Smooth muscle cell (in vitro differentiated cells): ENCODE measurements around the gene REL. TPM values are rescaled to one million over a fixed set of nuclear protein-coding genes. Genes with fewer than 3 reads are reported as not detected.
"Not testable (repeated sequence)": the region's sequence is repeated elsewhere in the genome, so short reads cannot be mapped to it uniquely, and the experiment has no call there.

Source experiments
- DNase-seq: peaks from one replicate; lab custom pipeline; 2025; ENCODE audit not compliant: unreplicated experiment; lab: John Stamatoyannopoulos, UW
- H2AFZ ChIP-seq: fragments of 200-600 bp; sonication (generic); 2 replicates; pipeline ENCODE4 v1.6.0; 2016; ENCODE audit warnings: antibody characterized with exemption, low read depth, mild to moderate bottlenecking
- H3F3A ChIP-seq: fragments of 200-600 bp; sonication (generic); 2 replicates; pipeline ENCODE4 v1.6.0; 2017; ENCODE audit warnings: antibody characterized with exemption, low read depth
- H3K27ac ChIP-seq: fragments of 200-600 bp; sonication (generic); 2 replicates; pipeline ENCODE4 v1.5.1; 2016; ENCODE audit warnings: low read depth, mild to moderate bottlenecking
- H3K27me3 ChIP-seq: fragments of 200-600 bp; sonication (generic); 2 replicates; pipeline ENCODE4 v1.6.1; 2016; ENCODE audit warnings: low read depth, mild to moderate bottlenecking
- H3K36me3 ChIP-seq: fragments of 200-600 bp; sonication (generic); 2 replicates; pipeline ENCODE4 v1.5.1; 2016; ENCODE audit warnings: low read depth
- H3K4me1 ChIP-seq: fragments of 200-600 bp; sonication (generic); 2 replicates; pipeline ENCODE4 v1.5.1; 2016; ENCODE audit warnings: low read depth
- H3K4me2 ChIP-seq: fragments of 200-600 bp; sonication (generic); 2 replicates; pipeline ENCODE4 v1.6.0; 2016; ENCODE audit warnings: mild to moderate bottlenecking
- H3K4me3 ChIP-seq: fragments of 200-600 bp; sonication (generic); 2 replicates; pipeline ENCODE4 v1.5.1; 2016; ENCODE audit warnings: mild to moderate bottlenecking
- H3K79me2 ChIP-seq: fragments of 200-600 bp; sonication (generic); 2 replicates; pipeline ENCODE4 v1.6.0; 2016; ENCODE audit warnings: low read depth, mild to moderate bottlenecking
- H3K9ac ChIP-seq: fragments of 200-600 bp; sonication (generic); 2 replicates; pipeline ENCODE4 v1.6.0; 2016; ENCODE audit warnings: low read depth
- H3K9me3 ChIP-seq: fragments of 200-600 bp; sonication (generic); replicated peaks from 2 replicates; pipeline ENCODE4 v1.5.1; 2016; ENCODE audit warnings: low read depth
- H4K20me1 ChIP-seq: fragments of 200-600 bp; sonication (generic); 2 replicates; pipeline ENCODE4 v1.6.0; 2016; ENCODE audit warnings: low read depth
- CTCF ChIP-seq: fragments of 200-600 bp; sonication (generic); IDR thresholded peaks from 2 replicates; pipeline ENCODE4 v1.5.1; 2017; ENCODE audit warnings: borderline replicate concordance, mild to moderate bottlenecking, antibody characterized with exemption; ENCODE audit not compliant: insufficient read depth, poor library complexity, severe bottlenecking
- WGBS: methylation state at CpG from one replicate; pipeline ENCODE4 v1.1.7; 2016; ENCODE audit warnings: low lambda C conversion rate; 5-methylcytosine and 5-hydroxymethylcytosine counted together
- polyA plus RNA-seq: library from polyadenylated mRNA; unstranded; fragments of >200 nt; fragmentation: Nextera tagmentation; extraction: Ambion mirVana; gene quantifications from 2 replicates; pipeline ENCODE4 v1.2.1, GENCODE V29; 2016
- total RNA-seq: library from RNA; depleted of rRNA; stranded (reverse); fragments of >200 nt; gene quantifications from 2 replicates; pipeline ENCODE4 v1.2.3, GENCODE V29; 2014

Gene REL
- total and polyA plus RNA-seq, 2 experiments from 2014 or later, result 2.3 to 15.3 TPM

GRCh38 chr2:60925994-60926740 lies 44.8 kb downstream of the REL start:
- H3K9me3 ChIP-seq, result no peaks in the 10 kb centered on the region
- no peak for TF ChIP-seq CTCF
- no peak overlapping the region for H3K4me3 ChIP-seq
- H3K9ac ChIP-seq, result no peak overlapping the region
- H3K27ac ChIP-seq, result no peak overlapping the region
- no peak overlapping the region for H3K4me2 ChIP-seq
- H3K27me3 ChIP-seq, result no peaks in the 10 kb centered on the region
- DNase-seq, result no peak
- no peaks in the 10 kb centered on the region for H3K36me3 ChIP-seq
- no peaks in the 10 kb centered on the region for H3K4me1 ChIP-seq
- H3K79me2 ChIP-seq, result no peaks in the 10 kb centered on the region
- no peaks in the 10 kb centered on the region for H3F3A ChIP-seq
- no peak overlapping the region for H2AFZ ChIP-seq
- no peaks in the 10 kb centered on the region for H4K20me1 ChIP-seq
- 78% methylated on average over 7 of the region's 7 CpGs for WGBS

- H3K79me2 ChIP-seq, result no peaks in the 10 kb centered on the region
- H3K27ac ChIP-seq, result no peak overlapping the region
- TF ChIP-seq CTCF, result no peak
- no peaks in the 10 kb centered on the region for H3K9me3 ChIP-seq
- no peaks in the 10 kb centered on the region for H4K20me1 ChIP-seq
- H3K36me3 ChIP-seq, result no peaks in the 10 kb centered on the region
- H3K9ac ChIP-seq, result no peak overlapping the region
- no peaks in the 10 kb centered on the region for H3F3A ChIP-seq
- H3K4me3 ChIP-seq, result no peak overlapping the region
- no peak overlapping the region for H3K4me2 ChIP-seq
- DNase-seq, result no peak
- no peak overlapping the region for H2AFZ ChIP-seq
- 97% methylated on average over 3 of the region's 3 CpGs for WGBS
- no peaks in the 10 kb centered on the region for H3K27me3 ChIP-seq
- H3K4me1 ChIP-seq, result no peaks in the 10 kb centered on the region
These were observed 45.6 kb downstream of the REL start for GRCh38 chr2:60926741-60927552.

- 94% methylated on average over 5 of the region's 5 CpGs for WGBS
- not testable (repeated sequence) for H2AFZ ChIP-seq, H3F3A ChIP-seq, H3K36me3 ChIP-seq, H4K20me1 ChIP-seq, H3K4me1 ChIP-seq, H3K4me3 ChIP-seq, H3K79me2 ChIP-seq, H3K27me3 ChIP-seq, H3K9me3 ChIP-seq, H3K4me2 ChIP-seq, H3K9ac ChIP-seq, H3K27ac ChIP-seq, DNase-seq
These were observed 50.7 kb downstream of the REL start for GRCh38 chr2:60932061-60932460.

- Histone ChIP-seq H3F3A (no peaks in the 10 kb centered on the region), H4K20me1 (no peaks in the 10 kb centered on the region), H3K9ac (no peak overlapping the region), H3K27me3 (no peaks in the 10 kb centered on the region), H3K4me3 (no peak overlapping the region), H3K9me3 (no peaks in the 10 kb centered on the region), H3K4me1 (no peaks in the 10 kb centered on the region), H3K79me2 (no peaks in the 10 kb centered on the region), H3K4me2 (no peak overlapping the region), H2AFZ (no peak overlapping the region), H3K36me3 (no peaks in the 10 kb centered on the region), H3K27ac (no peak overlapping the region)
- WGBS, result 95% methylated on average over 3 of the region's 3 CpGs
- no peak for TF ChIP-seq CTCF
- no peak for DNase-seq
These were observed 51.6 kb downstream of the REL start for GRCh38 chr2:60932954-60933353.
